ENCODE results near the gene BAK1.
A peak's percentile ranks its signal among the peaks of the same experiment; 100 is the strongest.

The BAK1 gene

DNA sequence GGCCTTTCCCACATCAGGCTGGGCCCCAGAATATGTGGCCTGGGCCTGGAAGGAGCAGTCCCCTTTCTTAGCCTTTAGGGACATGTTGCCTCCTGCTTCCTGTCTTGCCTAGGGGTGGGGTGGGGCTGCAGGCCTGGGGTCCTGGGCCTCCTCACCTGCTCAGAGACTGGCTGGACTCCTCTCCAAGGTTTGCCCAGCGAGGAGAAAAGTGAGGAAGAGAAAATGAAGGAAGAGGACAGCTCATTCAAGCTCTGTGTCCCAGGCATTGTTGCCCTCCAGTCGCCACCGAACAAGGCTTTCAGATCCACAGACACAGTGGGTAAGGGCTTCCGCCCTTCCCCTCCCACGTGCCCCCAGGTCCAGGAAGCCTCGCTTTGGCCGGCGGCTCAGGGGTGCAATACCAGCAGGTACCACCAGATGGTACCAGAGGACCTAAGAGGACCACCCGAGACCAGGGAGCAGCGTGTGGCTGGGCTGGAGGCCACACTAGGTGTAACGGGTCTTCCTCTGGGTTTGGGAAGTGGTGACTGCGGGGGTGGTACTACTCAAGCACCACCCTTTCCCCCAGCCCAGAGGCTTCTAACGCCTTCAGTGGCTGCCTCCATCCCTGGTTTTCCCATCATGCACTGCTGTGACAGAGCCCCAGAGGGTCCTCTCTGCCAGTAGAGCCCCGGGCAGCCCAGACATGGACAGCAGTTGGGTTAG is 5.5 kb upstream of the BAK1 start:
- peak; percentile 75 for DNase-seq

- no peak for DNase-seq
Measured at GRCh38 chr6:33584700-33585402, 4.8 kb upstream of the BAK1 start.

GRCh38 chr6:33583591-33584155 is 3.6 kb upstream of the BAK1 start:
- DNase-seq = no peak

DNA sequence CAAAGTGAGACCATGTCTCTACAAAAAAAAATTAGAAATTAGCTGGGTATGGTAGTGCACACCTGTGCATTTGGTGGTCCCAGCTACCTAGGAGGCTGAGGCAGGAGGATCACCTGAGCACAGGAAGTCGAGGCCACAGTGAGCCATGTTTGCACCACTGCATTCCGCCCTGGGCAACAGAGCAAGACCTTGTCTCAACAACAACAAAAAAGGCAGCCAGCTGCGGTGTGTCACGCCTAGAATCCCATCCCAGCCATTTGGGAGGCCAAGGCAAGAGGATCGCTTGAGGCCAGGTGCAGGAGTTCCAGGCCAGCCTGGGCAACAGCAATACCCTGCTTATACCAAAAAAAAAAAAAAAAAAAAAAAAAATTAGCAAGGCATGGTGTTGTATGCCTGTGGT is 1.1 kb upstream of the BAK1 start:
- no peak for DNase-seq

DNA sequence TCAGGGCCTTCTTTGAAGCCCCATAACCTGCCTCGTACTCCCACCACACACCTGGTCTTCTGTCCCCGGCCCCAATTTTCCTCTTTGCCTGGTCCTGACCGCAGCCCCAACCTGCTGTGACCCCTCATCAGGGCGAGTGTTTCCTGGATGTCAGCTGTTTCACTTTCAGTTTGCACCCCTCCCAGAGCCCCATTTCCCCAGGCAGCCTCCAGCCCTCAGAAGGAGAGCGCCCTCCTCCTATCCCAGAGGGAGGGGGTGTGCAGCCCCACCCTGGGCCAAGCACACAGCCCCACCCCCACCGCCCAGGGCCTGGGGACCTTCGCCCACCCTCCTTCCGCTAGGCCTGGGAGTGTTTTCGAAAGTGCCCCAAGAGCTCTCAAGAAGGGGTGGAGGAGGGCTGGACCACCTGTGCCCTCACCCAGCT is 1.5 kb downstream of the BAK1 start:
- no peak for DNase-seq

- no peak for DNase-seq
Measured at GRCh38 chr6:33578164-33578563, 1.9 kb downstream of the BAK1 start.

DNA sequence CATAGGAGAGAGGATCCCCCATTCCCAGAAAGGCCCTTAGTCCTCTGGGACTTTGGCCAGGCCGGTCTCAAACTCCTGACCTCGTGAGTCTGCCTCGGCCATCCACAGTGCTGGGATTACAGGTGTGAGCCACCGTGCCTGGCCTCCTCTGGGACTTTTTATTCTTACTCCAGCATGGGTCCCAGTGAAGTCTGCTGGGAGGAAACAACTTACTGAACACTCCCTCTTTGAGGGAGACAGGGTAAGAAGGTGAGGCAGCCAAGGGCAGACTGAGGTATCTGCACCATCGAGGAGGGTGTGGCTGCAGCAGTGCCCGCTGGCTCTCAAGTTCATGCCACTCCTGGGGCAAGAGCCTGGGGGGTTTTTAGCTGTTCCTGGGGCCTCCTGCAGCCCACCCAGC is 2.4 kb downstream of the BAK1 start:
- no peak for DNase-seq

DNA sequence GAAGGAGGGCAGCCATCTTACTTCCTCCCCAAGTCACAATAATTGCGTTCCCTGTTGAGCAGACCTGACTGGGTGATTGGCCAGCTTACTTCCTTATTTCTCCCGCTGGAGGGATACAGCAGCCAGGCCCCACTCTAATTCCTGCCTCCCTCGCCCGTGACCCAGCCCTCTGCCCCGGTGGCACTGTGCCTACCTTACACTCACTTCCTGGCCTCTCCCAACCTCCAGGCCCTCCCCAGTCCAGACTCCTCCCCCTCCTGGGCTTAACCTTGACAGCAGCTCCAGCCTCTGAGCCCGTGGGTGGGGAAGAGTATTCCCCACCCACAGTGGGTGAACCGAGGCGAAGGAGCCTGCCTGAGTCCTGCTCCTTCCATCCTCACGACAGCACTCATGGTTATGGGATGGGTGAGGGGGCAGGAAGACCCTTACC is 3.0 kb downstream of the BAK1 start:
- DNase-seq = no peak

DNA sequence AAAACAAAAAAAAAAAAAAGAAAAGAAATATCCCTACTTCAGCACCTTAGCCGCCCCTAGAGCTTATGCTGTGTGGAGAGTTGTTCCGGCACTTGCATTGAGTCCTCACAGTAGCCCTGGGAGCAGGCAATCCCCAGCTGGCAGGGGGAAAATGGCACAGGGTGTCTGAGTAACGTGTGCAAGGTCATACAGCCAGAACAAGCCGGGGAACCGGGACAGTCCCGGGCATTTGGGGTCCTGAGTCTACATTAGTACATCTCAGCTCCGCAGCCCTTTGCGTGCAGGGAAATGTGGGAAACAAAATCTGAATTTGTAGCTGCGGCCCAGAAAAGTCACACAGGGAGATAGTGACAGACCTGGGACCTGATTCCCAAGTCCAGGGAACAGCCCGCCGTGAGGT is 3.4 kb downstream of the BAK1 start:
- no peak for DNase-seq

- no peak for DNase-seq
Measured at GRCh38 chr6:33575211-33575610, 4.9 kb downstream of the BAK1 start.

GRCh38 chr6:33571637-33572316 is 8.3 kb downstream of the BAK1 start:
- DNase-seq = no peak

DNA sequence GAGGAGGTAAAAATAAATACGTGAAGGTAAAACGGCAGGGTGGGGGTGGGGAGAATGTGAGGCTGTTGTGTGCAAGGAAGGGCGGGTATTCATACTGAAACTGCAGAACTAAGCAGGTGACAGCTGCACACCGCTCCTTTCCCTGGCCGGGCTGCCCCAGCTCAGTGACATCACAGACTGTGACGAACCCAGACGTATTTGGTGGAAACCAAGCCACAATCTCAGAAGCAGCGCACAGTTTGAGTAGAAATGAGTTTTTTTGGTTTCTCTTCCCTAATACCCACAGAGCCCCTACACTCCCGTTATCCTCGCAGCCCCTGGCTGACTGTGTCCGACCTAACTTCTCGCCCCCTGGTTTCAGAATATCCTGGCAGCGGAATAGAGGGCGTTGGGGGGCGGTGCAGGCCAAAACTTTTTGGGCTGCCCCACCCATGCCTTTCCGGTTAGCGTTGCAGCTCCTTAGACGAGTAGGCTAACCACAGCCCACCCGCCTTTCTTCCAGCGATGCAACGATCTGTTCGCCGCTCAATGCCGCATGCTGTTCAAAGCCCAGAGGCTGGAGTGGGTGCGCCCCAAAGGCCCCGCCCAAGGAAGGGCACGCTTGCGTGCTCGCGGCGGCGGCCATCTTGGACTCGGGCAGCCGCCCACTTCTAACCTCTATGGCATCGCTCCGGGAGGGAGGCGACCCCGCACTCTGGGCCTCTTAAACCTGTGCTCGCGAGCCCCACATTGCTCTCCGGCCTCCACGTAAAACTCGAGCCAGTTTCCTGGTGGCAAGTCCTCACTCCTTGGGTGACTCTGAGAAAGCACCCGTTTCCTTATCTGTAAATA is 9.1 kb downstream of the BAK1 start:
- DNase-seq = peak; percentile 92

- DNase-seq = no peak
Measured at GRCh38 chr6:33568826-33569570, 11.1 kb downstream of the BAK1 start.

GRCh38 chr6:33567836-33568235 is 12.2 kb downstream of the BAK1 start:
- no peak for DNase-seq

GRCh38 chr6:33566182-33567084 is 13.6 kb downstream of the BAK1 start:
- no peak for DNase-seq

DNA sequence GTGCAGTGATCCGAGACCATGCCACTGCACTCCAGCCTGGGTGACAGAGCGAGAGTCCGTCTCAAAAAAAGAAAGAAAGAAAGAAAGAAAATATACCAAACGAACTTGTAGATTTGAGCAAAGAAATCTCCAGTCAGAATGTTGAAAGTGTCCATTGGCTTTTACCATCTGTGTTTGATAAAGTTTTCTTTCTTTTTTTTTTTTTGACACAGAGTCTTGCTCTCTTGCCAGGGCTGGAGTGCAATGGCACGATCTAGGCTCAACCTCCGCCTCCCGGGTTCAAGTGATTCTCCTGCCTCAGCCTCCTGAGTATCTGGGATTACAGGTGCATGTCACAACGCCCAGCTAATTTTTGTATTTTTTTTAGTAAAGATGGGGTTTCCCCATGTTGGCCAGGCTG is 21.3 kb downstream of the BAK1 start:
- no peak for DNase-seq

GRCh38 chr6:33557376-33557775 is 22.7 kb downstream of the BAK1 start:
- no peak for DNase-seq

DNA sequence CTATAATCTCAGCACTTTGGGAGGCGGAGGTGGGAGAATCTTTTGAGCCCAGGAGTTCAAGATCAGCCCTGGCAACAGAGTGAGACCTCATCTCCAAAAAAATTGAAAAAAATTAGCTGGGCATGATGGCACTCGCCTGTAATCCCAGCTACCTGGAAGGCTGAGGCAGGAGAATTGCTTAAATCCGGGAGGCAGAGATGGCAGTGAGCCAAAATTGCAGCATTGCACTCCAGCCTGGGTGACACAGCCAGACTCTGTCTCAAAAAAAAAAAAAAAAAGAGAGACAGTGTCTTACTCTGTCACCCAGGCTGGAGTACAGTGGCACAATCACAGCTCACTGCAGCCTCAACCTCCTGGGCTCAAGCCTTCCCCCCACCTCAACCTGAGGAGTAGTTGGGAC is 27.2 kb downstream of the BAK1 start:
- peak; percentile 5 for DNase-seq

- DNase-seq = no peak
Measured at GRCh38 chr6:33552252-33552651, 27.8 kb downstream of the BAK1 start.

- DNase-seq = no peak
Measured at GRCh38 chr6:33551538-33551937, 28.5 kb downstream of the BAK1 start.

DNA sequence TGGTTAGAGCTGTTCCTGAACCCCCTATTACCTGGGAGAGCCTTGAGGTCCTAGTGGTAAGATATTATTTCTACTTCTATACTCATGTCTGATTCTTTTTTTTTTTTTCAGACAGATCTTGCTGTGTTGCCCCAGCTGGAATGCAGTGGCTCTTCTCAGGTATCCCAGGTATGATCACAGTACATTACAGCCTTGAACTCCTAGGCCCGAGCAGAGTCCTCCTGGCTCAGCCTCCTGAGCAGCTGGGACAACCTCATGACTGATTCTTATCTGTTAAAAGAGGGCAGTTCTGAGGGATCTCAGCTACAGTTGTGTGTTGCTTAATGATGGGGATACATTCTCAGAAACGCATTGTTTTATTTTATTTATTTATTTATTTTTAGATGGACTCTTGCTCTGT is 30.2 kb downstream of the BAK1 start:
- no peak for DNase-seq

All from NCI-H510A (cell line).